ENCODE data around the gene MIGA1.

- TF ChIP-seq EP300 (IDR thresholded peaks at IDR 0.05; ENCODE audit: borderline replicate concordance) (no peak), REST (IDR thresholded peaks at IDR 0.05; ENCODE audit: low read depth) (no peak), MAX (IDR thresholded peaks at IDR 0.05) (no peak), ZBTB7A (IDR thresholded peaks at IDR 0.05; ENCODE audit: low read depth) (no peak), TAF1 (IDR thresholded peaks at IDR 0.05; ENCODE audit: low read depth) (no peak), NFIC (IDR thresholded peaks at IDR 0.05) (no peak), YY1 (IDR thresholded peaks at IDR 0.05; ENCODE audit: low read depth) (no peak), EGR1 (IDR thresholded peaks at IDR 0.05) (no peak), RAD21 (IDR thresholded peaks at IDR 0.05; ENCODE audit: low read depth) (no peak)
Observed at GRCh38 chr1:77783141-77783540, 3.7 kb downstream of the MIGA1 start.
